HG03439 (cell line): ENCODE measurements around the gene HOMEZ.
"Not testable (repeated sequence)": the region's sequence is repeated elsewhere in the genome, so short reads cannot be mapped to it uniquely, and the experiment has no call there.

Experiments
- ATAC-seq: cut with Tn5 transposase; IDR thresholded peaks from one replicate; pipeline ENCODE4 v1.9.1; 2021; ENCODE audit warnings: mild to moderate bottlenecking, moderate library complexity; ENCODE audit not compliant: unreplicated experiment

The HOMEZ gene, protein sequence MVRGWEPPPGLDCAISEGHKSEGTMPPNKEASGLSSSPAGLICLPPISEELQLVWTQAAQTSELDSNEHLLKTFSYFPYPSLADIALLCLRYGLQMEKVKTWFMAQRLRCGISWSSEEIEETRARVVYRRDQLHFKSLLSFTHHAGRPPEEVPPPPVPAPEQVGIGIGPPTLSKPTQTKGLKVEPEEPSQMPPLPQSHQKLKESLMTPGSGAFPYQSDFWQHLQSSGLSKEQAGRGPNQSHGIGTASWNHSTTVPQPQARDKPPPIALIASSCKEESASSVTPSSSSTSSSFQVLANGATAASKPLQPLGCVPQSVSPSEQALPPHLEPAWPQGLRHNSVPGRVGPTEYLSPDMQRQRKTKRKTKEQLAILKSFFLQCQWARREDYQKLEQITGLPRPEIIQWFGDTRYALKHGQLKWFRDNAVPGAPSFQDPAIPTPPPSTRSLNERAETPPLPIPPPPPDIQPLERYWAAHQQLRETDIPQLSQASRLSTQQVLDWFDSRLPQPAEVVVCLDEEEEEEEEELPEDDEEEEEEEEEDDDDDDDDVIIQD

DNA sequence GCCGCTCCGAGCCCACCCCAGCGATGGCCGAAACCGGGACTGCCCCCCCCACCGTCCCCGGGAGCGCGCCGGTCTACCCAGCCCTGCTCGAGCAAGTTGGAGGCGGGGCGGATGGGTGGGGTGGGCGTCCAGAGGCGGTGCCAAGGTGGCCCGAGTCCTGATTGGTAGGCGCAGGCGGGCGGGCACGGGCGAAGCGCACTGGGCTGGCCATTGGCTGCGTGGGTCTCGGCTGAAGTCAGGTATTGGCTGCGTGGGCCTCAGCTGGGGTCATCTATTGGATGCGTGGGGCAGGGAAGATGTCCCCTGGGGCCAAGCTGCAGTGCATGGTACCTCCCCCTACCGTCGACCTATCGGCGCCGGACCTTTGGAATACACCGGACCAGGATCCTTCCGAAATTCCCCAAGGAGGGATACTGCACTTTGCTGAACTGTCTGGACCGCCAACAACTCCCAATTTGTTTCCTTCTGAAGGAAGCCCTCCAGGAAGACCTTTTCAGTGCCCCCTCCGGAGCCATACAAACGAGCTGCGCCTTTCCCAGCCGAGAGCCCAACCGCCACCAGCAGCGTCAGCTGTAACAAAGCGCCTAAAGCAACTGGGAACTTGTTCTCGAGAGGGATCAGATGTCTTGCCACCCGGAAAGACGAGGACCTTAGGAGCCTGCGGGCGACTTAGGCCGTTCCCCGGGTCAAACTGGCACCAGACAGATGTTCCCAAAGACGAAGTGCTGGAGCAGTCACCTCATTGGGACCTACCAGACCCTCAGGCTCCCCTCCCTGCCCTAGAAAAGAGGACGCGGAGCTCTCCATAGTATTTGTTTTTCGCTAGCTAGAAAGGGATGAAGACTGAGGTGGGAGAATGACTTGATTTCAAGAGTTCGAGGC, at the start of gene HOMEZ:
TSS of gene HOMEZ (minus strand) at position 113 of the 882 bp plus-strand sequence. CDS start 180 bp downstream, outside the sequence.
- ATAC-seq = peak; percentile 97

DNA sequence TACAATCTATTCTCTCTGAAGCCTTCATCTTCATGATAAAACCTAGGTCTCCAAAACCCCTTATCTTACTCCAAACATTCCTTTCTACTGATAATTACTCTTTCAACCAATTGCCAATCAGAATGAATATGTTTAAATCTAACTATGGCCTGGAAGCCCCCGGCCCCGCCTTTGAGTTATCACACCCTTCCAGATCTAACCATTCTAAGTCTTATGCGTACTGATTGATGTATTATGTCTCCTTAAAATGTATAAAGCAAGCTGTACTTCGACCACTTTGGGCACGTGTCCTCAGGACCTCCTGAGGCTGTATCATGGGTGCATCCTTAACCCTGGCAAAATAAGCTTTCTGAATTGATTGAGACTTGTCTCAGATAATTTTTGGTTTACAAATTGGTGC, 49.7 kb upstream of the HOMEZ start:
- no peak for ATAC-seq

DNA sequence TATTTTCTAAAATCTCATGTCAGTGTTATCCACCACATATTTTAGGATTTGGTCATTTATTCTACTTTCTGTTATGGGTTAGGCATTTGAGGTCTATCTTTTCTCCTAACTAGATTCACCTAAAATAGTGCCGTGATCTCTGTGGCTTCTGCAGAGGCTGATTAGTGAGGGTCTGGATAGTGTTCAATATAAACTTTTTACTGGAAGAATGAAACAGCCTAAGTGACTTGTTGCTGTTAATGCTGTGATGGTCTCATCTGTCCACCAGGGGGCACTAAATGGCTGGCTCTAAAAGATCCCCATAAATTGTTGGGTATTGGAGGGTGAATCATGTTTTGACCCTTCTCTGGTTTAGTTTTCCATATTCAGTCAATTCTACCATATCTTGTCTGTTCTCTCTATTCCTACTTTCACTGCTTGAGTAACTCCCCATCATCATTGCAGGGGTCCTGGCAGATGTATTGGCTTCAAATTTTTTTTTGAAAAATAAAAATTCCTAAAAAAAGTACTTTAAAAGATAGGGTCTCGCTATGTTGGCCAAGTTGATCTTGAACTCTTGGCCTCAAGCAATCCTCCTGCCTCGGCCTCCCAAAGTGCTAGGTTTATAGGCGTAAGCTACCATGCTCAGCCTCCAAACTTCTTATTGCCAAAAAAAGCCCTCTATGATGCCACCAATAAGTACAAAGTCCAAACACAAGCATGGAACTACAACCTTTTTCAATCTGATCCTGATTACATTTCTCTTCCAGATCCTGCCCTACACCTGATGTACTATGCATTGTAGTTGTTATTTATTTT, 42.2 kb upstream of the HOMEZ start:
- ATAC-seq = peak; percentile 61

DNA sequence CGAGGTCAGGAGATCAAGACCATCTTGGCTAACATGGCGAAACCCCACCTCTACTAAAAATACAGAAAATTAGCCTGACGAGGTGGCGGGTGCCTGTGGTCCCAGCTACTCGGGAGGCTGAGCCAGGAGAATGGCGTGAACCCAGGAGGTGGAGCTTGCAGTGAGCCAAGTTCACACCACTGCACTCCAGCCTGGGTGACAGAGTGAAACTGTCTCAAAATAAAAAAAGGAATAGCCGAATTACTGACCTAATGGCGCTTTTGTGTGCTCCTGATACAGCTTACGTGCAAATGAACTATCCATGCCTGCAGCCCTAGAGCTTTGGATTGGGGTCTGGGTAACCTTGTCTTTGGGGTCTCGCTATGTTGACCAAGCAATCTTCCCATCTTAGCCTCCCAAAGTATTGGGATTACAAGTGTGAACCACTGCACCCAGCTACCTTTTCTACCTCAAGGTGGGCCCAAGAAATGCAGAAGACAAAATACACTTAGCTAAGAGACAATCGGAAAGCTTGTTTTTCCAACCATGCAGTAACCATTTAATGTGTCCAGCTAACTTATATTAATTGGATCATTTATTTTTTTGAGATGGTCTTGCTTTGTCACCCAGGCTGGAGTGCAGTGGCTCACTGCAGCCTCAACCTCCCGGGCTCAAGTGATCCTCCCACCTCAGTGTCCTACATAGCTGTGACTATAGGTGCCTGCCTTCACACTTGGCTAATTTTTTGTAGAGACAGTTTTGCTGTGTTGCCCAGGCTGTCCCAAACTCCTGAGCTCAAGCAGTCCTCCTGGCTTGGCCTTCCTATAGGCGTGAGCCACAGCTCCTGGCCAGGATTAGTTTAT, 40.8 kb upstream of the HOMEZ start:
- no peak for ATAC-seq

DNA sequence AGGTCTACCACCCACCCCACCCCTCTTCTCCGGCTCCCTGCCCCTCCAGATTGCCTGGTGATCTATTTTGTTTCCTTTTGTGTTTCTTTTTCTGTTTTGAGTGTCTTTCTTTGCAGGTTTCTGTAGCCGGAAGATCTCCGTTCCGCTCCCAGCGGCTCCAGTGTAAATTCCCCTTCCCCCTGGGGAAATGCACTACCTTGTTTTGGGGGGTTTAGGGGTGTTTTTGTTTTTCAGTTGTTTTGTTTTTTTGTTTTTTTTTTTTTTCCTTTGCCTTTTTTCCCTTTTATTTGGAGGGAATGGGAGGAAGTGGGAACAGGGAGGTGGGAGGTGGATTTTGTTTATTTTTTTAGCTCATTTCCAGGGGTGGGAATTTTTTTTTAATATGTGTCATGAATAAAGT, 39.8 kb upstream of the HOMEZ start:
- not testable (repeated sequence) for ATAC-seq

DNA sequence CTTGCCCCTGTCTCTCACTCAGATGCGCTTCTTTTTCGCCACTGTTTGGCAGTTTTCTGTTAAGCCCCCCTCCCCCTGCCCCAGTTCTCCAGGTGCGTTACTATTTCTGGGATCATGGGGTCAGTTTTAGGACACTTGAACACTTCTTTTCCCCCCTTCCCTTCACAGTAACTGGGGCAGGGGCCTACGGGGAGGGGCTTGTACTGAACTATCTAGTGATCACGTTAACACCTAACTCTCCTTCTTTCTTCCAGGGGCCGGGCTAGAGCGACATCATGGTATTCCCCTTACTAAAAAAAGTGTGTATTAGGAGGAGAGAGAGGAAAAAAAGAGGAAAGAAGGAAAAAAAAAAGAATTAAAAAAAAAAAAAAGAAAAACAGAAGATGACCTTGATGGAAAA, 39.1 kb upstream of the HOMEZ start:
- ATAC-seq = no peak

DNA sequence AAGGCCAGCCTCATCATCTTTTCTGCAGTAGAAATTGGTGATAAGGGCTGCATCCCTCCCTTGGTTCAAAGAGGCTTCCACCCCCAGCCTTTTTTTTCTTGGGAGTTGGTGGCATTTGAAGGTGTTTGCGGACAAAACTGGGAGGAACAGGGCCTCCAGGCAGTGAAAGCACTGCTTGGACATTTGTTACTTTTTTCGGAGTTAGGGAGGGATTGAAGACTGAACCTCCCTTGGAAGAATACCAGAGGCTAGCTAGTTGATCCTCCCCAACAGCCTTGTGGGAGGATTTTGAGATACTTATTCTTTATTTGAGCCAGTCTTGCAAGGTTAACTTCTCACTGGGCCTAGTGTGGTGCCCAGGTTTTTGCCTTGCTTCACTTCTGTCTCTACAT, 38.5 kb upstream of the HOMEZ start:
- ATAC-seq = no peak

DNA sequence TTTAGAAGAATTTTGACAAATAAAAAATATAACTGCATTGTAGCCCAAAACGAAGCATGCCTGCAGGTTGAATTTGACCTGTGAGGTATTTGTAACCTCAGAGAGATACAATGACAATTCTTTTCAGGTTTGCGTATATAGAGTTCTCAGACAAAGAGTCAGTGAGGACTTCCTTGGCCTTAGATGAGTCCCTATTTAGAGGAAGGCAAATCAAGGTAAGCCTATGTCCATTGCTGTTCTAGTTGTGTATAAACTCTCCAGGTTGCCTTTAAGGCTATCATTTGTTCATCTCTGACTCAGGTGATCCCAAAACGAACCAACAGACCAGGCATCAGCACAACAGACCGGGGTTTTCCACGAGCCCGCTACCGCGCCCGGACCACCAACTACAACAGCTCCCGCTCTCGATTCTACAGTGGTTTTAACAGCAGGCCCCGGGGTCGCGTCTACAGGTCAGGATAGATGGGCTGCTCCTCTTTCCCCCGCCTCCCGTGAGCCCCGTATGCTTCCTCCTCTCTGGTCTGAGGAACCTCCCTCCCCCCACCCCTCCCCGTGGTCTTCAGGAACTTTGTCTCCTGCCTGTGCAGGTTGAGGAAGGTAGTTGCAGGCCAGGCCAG, 38.0 kb upstream of the HOMEZ start:
- ATAC-seq = no peak

DNA sequence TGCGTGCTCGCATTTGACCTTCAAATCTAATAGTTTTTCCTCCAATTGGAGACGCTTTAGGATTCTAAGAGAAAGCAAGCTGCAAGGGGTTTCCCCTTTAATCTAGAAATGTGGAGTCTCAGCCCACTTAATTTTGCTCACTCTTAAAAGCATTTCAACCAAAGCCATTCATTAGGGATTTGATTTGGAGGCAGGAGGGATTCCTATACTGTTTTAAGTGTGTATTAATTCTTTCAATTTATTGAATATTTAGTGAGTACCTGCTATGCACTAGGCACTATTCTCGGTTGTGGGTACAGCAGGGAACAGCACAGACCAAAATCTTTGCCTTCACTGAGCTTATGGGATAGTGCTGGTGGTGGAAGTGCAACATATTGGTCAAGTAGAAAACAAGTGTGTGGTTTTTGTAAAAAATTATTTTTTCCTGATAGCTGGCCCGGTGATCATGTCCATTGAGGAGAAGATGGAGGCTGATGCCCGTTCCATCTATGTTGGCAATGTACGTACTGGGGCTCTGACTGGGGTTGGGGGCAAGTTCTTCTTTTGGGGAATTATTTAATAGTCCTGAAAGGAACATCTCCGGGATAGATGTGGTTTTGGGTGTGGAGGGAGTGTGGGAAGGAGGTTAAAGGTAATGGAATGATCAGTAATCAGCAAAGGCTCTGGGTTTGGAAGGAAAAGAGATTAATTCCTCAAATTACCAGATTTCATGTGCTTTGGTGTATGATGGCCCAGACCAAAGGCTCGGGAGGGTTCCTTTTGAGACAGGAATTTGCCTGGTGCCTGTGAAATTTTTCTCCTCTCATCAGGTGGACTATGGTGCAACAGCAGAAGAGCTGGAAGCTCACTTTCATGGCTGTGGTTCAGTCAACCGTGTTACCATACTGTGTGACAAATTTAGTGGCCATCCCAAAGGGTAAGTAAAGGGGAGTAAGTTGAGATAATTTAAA, 36.9 kb upstream of the HOMEZ start:
- no peak for ATAC-seq

DNA sequence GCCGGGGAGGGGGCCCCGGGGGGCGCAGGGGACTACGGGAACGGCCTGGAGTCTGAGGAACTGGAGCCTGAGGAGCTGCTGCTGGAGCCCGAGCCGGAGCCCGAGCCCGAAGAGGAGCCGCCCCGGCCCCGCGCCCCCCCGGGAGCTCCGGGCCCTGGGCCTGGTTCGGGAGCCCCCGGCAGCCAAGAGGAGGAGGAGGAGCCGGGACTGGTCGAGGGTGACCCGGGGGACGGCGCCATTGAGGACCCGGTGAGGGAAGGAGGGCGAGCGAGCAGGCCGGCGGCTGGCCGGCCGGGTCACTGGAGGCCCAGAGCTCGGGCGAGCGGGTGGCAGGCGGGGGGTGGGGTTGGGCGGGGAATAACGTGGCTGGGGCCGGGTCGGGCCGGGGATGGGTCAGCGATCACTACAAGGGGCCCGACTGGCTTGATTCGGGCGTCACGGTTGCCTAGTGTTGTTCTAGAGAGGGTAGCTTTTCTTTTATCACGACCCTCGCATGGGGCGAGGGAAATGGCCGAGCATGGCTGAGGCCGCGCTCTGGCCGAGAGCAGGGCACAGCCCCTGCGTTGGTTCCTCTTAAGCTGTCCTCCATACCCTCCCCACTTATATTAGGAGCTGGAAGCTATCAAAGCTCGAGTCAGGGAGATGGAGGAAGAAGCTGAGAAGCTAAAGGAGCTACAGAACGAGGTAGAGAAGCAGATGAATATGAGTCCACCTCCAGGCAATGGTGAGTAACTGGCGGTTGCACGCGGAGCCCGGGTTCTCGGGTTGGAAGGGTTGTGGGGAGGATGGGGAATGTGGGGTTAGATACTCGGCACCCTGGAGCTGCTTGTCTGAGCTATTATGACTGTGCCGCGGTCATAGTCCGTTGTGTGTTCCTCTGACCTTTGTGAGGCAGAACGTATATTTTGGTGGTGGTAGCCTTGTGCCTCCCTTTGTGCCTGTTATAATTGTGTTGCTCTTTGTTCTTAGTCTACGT, 35.9 kb upstream of the HOMEZ start:
- peak; percentile 14 for ATAC-seq

DNA sequence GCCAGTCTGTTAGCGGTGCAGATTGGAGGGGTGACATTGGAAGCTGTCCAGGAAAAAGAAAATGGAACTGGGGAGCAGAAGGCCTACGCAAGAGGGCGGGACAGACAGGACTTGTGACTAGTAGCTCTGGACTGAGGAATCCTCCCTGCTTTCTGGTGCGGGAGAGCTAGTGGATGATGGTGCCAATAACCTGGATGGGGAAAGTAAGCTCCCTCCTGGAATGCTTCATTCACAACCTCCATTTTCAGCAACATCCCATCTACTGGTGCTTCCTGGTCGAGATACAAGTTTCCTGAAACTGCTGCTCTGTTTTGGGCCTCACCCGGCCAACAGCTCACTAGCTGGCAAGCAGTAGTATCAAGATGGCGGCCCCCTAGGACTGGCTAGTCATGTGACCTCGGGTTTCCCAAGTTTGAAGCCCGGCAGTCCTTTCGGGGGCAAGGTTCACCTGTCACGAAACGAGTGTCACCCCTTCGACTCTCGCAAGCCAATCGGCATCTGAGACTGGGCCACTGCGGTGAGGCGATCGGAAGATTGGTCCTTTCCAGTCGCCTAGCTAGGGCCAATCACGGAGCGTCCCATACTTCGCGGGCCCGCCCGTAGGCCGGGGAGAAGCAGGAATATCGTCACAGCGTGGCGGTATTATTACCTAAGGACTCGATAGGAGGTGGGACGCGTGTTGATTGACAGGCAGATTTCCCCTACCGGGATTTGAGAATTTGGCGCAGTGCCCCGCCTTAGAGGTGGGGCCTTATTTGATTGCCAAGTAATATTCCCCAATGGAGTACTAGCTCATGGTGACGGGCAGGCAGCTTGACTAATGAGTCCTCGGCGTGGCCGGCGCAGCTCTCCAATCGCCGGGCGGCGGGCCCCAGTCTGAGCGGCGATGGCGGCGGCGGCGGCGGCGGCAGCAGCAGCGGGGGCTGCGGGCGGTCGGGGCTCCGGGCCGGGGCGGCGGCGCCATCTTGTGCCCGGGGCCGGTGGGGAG, 34.9 kb upstream of the HOMEZ start, which contains the start of gene PABPN1:
TSS of gene PABPN1 (plus strand) at position 874 of the 988 bp plus-strand sequence. CDS start at position 887, 13 bp downstream.
- peak; percentile 94 for ATAC-seq

DNA sequence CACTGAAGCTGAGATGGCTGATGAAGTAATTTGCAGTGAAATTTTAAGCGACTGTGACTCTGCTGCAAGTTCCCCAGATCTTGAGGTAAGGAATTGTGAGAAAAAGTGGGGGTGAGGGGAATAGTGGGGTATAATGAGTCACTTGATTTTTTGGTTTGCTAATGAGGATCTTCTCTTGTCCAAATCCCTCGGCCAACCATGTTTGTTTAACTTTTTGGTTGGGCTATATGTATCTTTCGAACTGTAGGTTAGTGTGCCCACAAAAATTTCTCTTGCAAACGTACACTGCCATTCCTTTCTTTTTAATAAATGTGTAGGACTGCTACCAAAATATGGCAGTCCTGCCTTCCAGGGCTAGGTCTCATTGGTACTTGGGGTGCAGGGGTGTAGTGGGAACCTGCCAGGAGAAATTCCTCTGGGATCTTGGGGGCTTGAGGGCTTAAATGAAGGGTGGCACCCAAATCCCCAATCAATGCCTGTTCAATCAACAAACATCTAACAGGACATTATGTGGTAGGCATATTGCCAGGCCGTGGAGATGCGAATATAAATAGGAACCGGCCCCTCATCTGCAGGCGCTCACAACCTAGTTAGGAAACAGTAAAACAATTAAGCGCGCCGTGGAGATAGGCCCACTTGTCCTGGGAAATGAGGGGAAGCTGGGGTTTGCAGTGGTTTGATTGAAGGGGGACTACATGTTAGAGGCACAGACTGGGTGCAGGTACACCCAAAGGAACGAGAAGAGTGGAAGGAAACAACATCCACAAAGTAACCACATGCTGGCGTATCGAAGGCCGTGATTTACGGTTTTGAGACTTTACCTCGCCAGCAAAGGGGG, 34.0 kb upstream of the HOMEZ start:
- ATAC-seq = no peak

DNA sequence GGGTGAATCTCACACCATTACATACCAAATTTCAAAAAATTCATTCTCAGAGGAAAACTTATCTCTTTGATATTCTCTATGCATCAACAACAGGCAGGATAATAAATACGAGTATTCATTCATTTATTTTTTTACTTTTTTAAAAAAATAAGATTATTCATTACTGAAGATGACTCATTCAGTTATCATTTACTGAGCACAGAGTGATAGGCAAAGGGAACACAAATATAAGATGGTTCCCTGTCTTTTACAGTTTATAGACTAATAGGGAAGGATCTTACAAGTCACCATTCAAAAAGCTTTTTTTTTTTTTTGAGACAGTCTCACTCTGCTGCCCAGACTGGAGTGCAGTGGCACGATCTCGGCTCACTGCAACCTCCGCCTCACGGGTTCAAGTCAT, 30.4 kb upstream of the HOMEZ start:
- ATAC-seq = no peak

DNA sequence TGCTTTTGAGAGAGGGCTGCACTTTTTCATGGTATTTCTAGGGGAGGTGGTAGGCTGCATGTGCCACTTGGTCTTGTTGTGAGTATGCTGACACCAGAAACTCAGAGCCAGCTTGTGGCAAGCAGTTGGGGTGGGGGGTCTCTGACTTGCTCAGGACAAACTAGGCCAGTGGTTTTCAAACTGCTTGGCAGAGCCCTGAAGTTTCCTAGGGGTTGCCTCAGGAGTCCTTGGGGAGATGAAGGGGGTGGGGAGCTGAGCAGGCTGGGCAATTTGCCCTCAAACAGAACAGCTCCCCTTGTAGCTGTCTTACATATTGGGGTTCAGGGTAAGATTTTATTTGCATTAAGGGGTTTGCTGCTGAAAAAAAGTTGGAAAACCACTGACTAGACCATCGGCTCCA, 24.6 kb upstream of the HOMEZ start:
- no peak for ATAC-seq
